T-helper 1 cell treated with Interleukin-12 subunit alpha and Interleukin-12 subunit beta and Interleukin-4 antibody, amounts not matched to agents 30 ng/mL and 1 ng/mL, for 36 hours (primary cell): ENCODE measurements around the gene MRPS22. TPM values are rescaled to one million over a fixed set of nuclear protein-coding genes. Genes with fewer than 3 reads are reported as not detected.

Source experiments
- intact Hi-C: fragments of 100-400 bp; cut with micrococcal nuclease; formaldehyde crosslinking; loops from one replicate; pipeline ENCODE4 v1.15.1; 2024
- total RNA-seq: library from RNA; stranded (reverse); gene quantifications from 2 replicates; pipeline ENCODE4 v1.2.3, GENCODE V29; 2022

The MRPS22 gene
- 36.5 and 36.9 TPM in 2 replicates for total RNA-seq

- intact Hi-C loops = loop anchor here (1.0 to 10.0 kb wide), 9 partner anchors 45 to 1172 kb away; partner anchors contain the start of genes ARMC8, CEP70, COPB2 and DBR1
These were observed at the start of gene MRPS22 for GRCh38 chr3:139343895-139344856. MRPS22 (plus strand) TSS chr3:139344020; CDS start chr3:139344027, 7 bp downstream.

DNA sequence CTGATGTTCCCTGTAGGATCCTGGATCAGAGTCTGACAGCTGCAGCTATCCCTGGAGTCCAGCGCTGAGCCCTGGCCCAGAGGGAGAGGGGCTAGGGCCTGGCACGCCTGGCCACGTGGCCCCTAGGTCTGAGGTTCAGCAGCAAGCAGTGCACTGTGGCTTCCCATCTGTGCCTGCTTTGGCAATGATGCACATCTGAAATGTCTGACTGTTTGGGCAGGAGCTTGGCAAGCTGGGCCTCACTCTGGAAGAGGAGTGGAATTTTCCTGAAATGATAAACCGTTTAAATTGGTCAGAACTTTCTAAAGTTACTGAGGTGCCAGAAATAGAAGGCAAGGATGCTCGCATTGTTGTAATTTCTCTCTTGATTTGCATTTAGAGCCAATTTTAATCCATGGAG, 48.8 kb upstream of the MRPS22 start:
- intact Hi-C loops = no loop called here

DNA sequence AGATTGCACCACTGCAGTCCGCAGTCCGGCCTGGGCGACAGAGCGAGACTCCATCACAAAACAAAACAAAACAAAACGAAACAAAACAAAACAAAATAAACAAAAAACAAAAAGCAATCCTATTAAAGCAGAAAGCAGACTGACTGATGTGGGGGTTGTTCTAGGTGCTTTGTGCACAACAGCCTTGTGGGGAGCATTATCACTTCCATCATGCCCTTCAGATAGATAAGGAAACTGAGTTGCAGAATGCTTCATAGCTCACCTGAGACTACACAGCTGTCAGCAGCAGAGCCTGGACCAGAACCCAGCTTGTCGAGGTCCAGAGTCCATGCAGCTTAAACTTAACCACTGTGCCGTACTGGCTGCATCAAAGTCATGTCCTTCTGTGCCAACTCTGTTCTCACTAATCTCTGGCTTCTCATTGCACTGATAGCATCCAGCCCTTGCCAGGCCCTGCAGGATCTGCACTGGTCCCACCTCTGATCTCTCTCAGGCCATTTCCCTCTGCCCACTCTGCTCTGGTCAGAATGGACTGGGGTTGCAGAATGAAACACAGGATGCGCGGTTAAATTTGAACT, 47.6 kb upstream of the MRPS22 start:
- intact Hi-C loops = no loop called here

- intact Hi-C loops = no loop called here
These were observed 46.1 kb upstream of the MRPS22 start for GRCh38 chr3:139297588-139298311.

DNA sequence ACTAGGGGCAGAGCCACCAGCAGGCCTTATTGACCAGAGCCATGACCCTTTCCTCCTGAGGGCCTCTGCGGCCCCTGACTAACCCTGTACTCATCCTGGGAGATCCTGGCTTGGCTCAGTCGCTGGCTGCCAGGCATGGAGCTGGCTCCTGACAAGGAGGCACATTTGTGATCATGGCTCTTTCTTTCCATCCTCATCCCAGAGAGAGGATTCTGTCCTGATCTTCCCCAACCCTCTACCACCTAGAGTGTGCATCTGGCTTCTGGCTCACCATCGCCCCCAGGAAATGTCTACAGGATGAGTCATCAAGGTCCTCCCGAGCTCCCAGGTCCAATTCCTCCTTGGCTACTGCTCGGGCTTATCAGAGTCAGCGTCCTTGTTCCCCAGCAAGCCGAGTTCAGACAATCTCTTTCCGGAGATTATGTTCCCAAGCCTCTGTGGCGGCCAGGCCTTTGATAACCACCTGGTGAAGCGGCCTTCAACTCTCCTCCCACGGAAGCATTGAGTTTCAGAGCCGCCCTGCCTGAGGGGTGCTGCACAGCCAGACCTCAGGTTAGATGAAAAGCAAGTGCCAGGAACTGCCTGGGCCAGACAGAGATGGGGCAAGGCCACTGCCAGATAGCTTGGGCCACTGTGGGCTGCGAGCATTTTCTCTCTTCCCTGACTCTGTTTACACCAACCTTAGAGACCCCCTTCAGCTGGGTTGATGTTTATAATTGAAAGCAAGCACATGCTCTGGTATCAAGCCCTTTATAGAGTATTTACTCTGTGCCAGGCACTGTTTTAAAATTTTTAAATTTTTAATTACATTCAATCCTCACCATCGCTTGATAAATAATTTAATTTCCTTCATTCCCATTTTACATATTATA, 44.3 kb upstream of the MRPS22 start:
- intact Hi-C loops = no loop called here

DNA sequence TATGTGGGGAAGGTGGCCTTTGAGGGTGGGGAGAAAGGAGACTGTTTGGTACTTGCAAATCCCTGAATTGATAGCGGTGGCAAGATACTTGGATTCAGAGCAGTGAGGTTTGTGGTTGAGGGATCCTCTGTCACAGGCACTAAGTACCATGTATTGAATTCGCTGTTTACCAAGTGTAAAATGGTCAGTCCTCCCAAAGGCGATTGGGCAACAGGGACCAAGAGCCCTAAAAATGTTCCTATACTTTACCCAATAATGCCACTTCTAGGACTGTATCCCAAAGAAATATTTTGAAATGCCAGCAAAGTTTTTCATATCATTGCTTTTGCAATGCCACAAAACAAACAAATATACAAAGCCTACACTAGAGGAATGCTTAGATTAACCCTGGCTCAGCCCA, 43.4 kb upstream of the MRPS22 start:
- intact Hi-C loops = no loop called here

DNA sequence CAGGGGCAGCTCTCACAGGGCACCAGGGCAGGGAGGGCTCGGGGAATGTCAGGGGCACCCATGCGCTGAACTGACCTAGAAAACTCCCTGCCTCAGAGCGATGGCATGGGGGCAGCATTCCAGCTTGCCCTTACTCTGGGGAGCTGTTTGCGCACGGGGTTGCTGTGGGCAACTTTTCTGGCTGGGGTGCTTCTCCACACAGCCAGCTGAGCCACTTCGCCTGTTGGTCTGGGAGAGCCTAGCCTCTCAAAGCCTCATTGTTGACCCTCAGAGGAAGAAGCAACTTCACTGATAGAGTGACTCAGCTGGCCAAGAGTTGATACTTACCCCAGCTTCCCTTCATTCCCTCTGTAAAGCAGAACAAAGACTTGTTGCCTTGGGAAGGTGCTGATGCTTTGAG, 42.6 kb upstream of the MRPS22 start:
- intact Hi-C loops = no loop called here

- intact Hi-C loops = no loop called here
These were observed 42.2 kb upstream of the MRPS22 start for GRCh38 chr3:139301654-139302053.

- intact Hi-C loops = no loop called here
These were observed 41.6 kb upstream of the MRPS22 start for GRCh38 chr3:139302084-139302800.

GRCh38 chr3:139302801-139303113, 41.1 kb upstream of the MRPS22 start:
- intact Hi-C loops = no loop called here

DNA sequence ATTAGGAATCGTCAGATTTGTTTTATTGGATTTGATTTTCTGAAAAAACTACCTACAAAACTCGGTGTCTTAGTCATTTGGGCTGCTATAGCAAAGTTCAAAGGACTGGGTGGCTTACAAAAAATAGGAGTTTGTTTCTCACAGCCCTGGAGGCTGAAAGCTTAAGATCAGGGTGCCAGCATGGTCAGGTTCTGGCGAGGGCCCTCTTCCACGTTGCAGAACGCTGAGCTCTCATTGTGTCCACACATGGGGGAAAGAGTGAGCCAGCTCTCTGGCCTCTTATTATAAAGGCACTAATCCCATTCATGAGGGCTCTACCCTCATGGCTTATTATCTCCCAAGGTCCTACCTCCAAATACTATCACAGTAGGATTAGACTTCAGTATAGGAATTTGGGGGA, 40.6 kb upstream of the MRPS22 start:
- intact Hi-C loops = no loop called here

DNA sequence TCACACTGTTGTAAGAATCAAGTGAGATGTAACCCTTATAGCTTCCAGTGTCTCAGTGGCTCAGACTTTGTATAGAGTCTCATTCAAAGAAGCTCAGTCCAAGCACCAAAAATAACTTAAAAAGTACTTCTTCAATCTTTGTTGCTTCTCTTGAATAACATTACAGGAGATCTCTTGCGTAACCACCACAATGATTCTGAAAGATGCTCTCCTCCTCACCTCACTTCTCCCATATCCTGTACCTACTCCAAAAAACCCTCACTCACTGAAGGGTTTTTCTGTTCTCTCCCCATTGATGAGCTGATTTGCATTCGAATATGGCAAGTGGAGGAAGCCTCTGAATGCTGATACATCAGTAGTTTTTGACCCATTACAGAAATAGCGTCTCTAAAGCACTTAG, 39.4 kb upstream of the MRPS22 start:
- intact Hi-C loops = no loop called here

DNA sequence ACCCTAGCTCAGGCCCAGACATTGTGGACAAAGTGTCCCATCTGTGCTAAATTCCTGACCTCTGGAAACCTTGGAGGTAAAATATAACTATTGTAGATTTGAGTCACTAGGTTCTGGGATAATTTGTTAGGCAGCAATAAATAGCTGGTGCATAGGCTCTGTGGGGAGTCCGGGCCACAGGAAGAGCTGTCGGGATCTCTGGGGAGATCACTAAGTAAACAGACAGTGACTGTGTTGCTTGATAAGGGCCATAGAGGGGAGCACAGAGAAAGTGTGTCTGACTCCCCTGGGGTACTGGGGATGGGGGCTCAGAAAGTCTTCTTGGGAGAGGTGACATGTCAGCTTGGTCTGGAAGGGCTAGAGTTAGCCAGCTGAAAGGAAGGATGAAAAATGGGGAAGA, 37.7 kb upstream of the MRPS22 start:
- intact Hi-C loops = no loop called here

DNA sequence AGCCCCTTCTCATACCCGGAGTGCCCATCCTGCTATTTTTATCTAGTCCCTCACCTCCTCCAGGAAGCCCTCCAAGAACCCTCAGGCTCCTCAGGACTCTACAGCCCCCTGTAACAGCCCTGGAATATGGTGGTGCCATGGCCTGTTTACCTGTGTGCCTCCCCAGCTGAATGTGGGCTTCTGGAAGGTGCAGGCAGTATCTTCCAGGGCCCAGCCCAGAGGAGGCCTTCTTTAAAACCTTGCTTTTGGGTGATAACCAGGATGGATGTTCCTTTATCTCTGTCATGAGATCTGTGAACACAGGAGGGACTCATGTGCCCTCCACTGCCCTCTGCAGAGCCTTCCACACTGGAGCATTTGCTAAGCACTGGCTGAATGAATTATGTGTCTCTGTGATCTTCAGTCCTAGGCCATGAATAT, 36.7 kb upstream of the MRPS22 start:
- intact Hi-C loops = no loop called here

GRCh38 chr3:139307601-139308555, 35.9 kb upstream of the MRPS22 start:
- intact Hi-C loops = no loop called here

DNA sequence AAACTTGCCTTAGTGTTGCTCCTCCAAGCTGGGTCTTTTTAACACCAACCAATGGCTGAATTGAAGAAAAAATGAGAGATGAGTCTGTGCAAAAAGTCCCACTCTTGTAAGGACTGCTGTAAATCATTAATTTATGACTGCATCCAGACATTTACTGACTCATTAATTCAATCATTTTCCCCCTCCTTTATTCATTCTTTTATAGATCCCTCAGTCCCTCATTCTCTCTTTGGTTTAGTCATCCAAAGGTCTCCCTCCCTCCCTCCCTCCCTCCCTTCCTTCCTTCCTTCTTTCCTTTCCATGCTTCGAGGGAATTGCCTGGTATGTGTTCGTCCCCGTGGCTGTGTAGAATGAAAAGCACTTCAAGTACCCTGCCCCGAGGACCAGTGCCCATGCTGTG, 35.3 kb upstream of the MRPS22 start:
- intact Hi-C loops = no loop called here

GRCh38 chr3:139309061-139309591, 34.7 kb upstream of the MRPS22 start:
- intact Hi-C loops = no loop called here

- intact Hi-C loops = no loop called here
These were observed 33.9 kb upstream of the MRPS22 start for GRCh38 chr3:139309880-139310279.

- intact Hi-C loops = no loop called here
These were observed 33.3 kb upstream of the MRPS22 start for GRCh38 chr3:139310474-139310933.
